ENCODE data around the gene SLC15A4. TPM values are rescaled to one million over a fixed set of nuclear protein-coding genes. Genes with fewer than 3 reads are reported as not detected.

SLC15A4 gene
- polyA plus RNA-seq, 1 of the 3 experiments (the other 2 are of a cell fraction) = 14.5 TPM

- Histone ChIP-seq H3K79me2 (ENCODE audit: insufficient read depth) (peaks cover 5% of the 10 kb centered on the region; the same call in 1 of the 2 replicates), H4K20me1 (ENCODE audit: insufficient read depth) (no peaks in the 10 kb centered on the region), H3K36me3 (replicated peaks in 1 of 2; ENCODE audit: control insufficient read depth in 1 of 2, insufficient read depth in 2 of 2, low read length in 1 of 2) (peaks cover 39 to 72% of the 10 kb centered on the region in 2 experiments), H3K9me2 (no peaks in the 10 kb centered on the region), H3K9me3 (no peaks in the 10 kb centered on the region), H3K27me3 (ENCODE audit: insufficient read depth) (no peaks in the 10 kb centered on the region), H3K4me1 (ENCODE audit: control insufficient read depth in 1 of 2, insufficient read depth in 2 of 2, low read depth in 1 of 2, low read length in 1 of 2) (no peaks in the 10 kb centered on the region; a peak in 1 of 4 replicates), H3K9ac (no peak overlapping the region), H3K4me2 (no peak overlapping the region), H3K4me3 (ENCODE audit: low read depth in 2 of 2, low read length in 1 of 2) (no peak overlapping the region), H2AFZ (ENCODE audit: low read depth) (no peak overlapping the region), H3F3A (replicated peaks; ENCODE audit: insufficient read depth) (no peaks in the 10 kb centered on the region), H3K27ac (ENCODE audit: low read depth in 2 of 2, low read length in 1 of 2) (no peak overlapping the region)
- TF ChIP-seq GABPA (IDR thresholded peaks at IDR 0.05; ENCODE audit: low read depth) = no peak
- no peak for TF ChIP-seq CTCF (IDR thresholded peaks at IDR 0.05)
- no peak for TF ChIP-seq RFX5 (IDR thresholded peaks at IDR 0.05; ENCODE audit: low read length)
- TF ChIP-seq TCF12 (IDR thresholded peaks at IDR 0.05) = no peak
- no peak for TF ChIP-seq POLR2AphosphoS5 (IDR thresholded peaks at IDR 0.05; ENCODE audit: low read depth, low read length)
- no peak for TF ChIP-seq EP300 (IDR thresholded peaks at IDR 0.05; ENCODE audit: borderline replicate concordance in 1 of 2, low read depth in 1 of 2, low read length in 1 of 2)
- TF ChIP-seq EZH2phosphoT487 (IDR thresholded peaks at IDR 0.05; ENCODE audit: borderline replicate concordance, low read depth) = no peak
- no peak for TF ChIP-seq YY1 (IDR thresholded peaks at IDR 0.05; ENCODE audit: low read depth)
- no peak for TF ChIP-seq NRF1 (IDR thresholded peaks at IDR 0.05; ENCODE audit: low read depth, low read length)
- no peak for TF ChIP-seq SMC3 (IDR thresholded peaks at IDR 0.05; ENCODE audit: low read depth, low read length)
- no peak for TF ChIP-seq NFIC (IDR thresholded peaks at IDR 0.05; ENCODE audit: borderline replicate concordance)
- TF ChIP-seq PBX3 (IDR thresholded peaks at IDR 0.05) = no peak
- no peak for TF ChIP-seq USF1 (IDR thresholded peaks at IDR 0.05; ENCODE audit: borderline replicate concordance, low read depth)
- no peak for TF ChIP-seq GATA2 (CRISPR knock-in tag; IDR thresholded peaks at IDR 0.05)
- TF ChIP-seq MXI1 (IDR thresholded peaks at IDR 0.05; ENCODE audit: low read depth, low read length) = no peak
- no peak for TF ChIP-seq CHD2 (IDR thresholded peaks at IDR 0.05; ENCODE audit: low read length, partially characterized antibody)
- no peak for TF ChIP-seq ZBTB33 (IDR thresholded peaks at IDR 0.05; ENCODE audit: borderline replicate concordance, low read depth)
- no peak for TF ChIP-seq RAD21 (IDR thresholded peaks at IDR 0.05; ENCODE audit: low read length)
- no peak for TF ChIP-seq FOSL2 (IDR thresholded peaks at IDR 0.05; ENCODE audit: borderline replicate concordance, low read depth)
- WGBS (ENCODE audit: low lambda C conversion rate) = 93% methylated on average over 30 of the region's 30 CpGs
- ChIA-PET CTCF (interaction anchor here (1.0 to 2.3 kb wide), 3 partner anchors 9 to 26 kb away, joined by 3 to 8 read pairs (median 7); no protein-coding TSS in a partner anchor), POLR2A (no interaction called here)
- DNase-seq = no peak
Observed at GRCh38 chr12:128795530-128796361, 28.0 kb downstream of the SLC15A4 start.

All from SK-N-SH (cell line).